GM12892 (cell line): ENCODE measurements around the gene LRCH3.
"Not testable (repeated sequence)": the region's sequence is repeated elsewhere in the genome, so short reads cannot be mapped to it uniquely, and the experiment has no call there.

ENCODE experiments used
- POLR2A ChIP-seq: IDR thresholded peaks from 2 replicates; pipeline ENCODE4 v1.6.1; 2011; ENCODE audit warnings: low read depth, low read length, control low read depth
- POLR2AphosphoS5 ChIP-seq: IDR thresholded peaks from 2 replicates; pipeline ENCODE4 v1.6.1; 2011; ENCODE audit warnings: low read depth, low read length, control low read depth
- TAF1 ChIP-seq: IDR thresholded peaks from 2 replicates; pipeline ENCODE4 v1.6.1; 2011; ENCODE audit warnings: low read depth, mild to moderate bottlenecking, control low read depth, low read length, borderline replicate concordance

GRCh38 chr3:197887430-197888053, 96.5 kb downstream of the LRCH3 start:
- not testable (repeated sequence) for TF ChIP-seq TAF1, POLR2AphosphoS5, POLR2A
